ENCODE measurements around the gene ZNF219.

Gene ZNF219

GRCh38 chr14:21084396-21084795 is 14.1 kb downstream of the ZNF219 start:
- Histone ChIP-seq H3K4me3 (replicated peaks; ENCODE audit: low read depth, low read length) (no peak overlapping the region), H3K27me3 (replicated peaks; ENCODE audit: control insufficient read depth, insufficient read depth, low read length) (no peaks in the 10 kb centered on the region), H3K36me3 (ENCODE audit: control insufficient read depth, insufficient read depth, low read length) (no peaks in the 10 kb centered on the region)
- no peak for TF ChIP-seq CTCF (IDR thresholded peaks at IDR 0.05; ENCODE audit: insufficient read depth, low read length, poor library complexity, severe bottlenecking)
- no peak for DNase-seq (ENCODE audit: extremely low read depth, insufficient read length)

- H3K36me3 ChIP-seq (ENCODE audit: control insufficient read depth, insufficient read depth, low read length), result no peaks in the 10 kb centered on the region
- no peaks in the 10 kb centered on the region for H3K27me3 ChIP-seq (replicated peaks; ENCODE audit: control insufficient read depth, insufficient read depth, low read length)
- TF ChIP-seq CTCF (IDR thresholded peaks at IDR 0.05; ENCODE audit: insufficient read depth, low read length, poor library complexity, severe bottlenecking), result no peak
- DNase-seq (ENCODE audit: extremely low read depth, insufficient read length), result no peak
- H3K4me3 ChIP-seq (replicated peaks; ENCODE audit: low read depth, low read length), result no peak overlapping the region
Measured at GRCh38 chr14:21083565-21084325, 14.7 kb downstream of the ZNF219 start.

GRCh38 chr14:21081521-21082142 is 16.8 kb downstream of the ZNF219 start:
- TF ChIP-seq CTCF (IDR thresholded peaks at IDR 0.05; ENCODE audit: insufficient read depth, low read length, poor library complexity, severe bottlenecking), result no peak
- H3K36me3 ChIP-seq (ENCODE audit: control insufficient read depth, insufficient read depth, low read length), result no peaks in the 10 kb centered on the region
- no peak for DNase-seq (ENCODE audit: extremely low read depth, insufficient read length)

GRCh38 chr14:21078726-21079125 is 19.7 kb downstream of the ZNF219 start:
- no peaks in the 10 kb centered on the region for H3K27me3 ChIP-seq (replicated peaks; ENCODE audit: control insufficient read depth, insufficient read depth, low read length)
- no peak for TF ChIP-seq CTCF (IDR thresholded peaks at IDR 0.05; ENCODE audit: insufficient read depth, low read length, poor library complexity, severe bottlenecking)
- DNase-seq (ENCODE audit: extremely low read depth, insufficient read length), result no peak
- no peaks in the 10 kb centered on the region for H3K36me3 ChIP-seq (ENCODE audit: control insufficient read depth, insufficient read depth, low read length)
- no peak overlapping the region for H3K4me3 ChIP-seq (replicated peaks; ENCODE audit: low read depth, low read length)

More at GRCh38 chr14:21081521-21082142, 16.8 kb downstream of the ZNF219 start:
- H3K4me3 ChIP-seq (replicated peaks; ENCODE audit: low read depth, low read length), result no peak overlapping the region
- H3K27me3 ChIP-seq (replicated peaks; ENCODE audit: control insufficient read depth, insufficient read depth, low read length), result no peaks in the 10 kb centered on the region

GRCh38 chr14:21078287-21078686 is 20.2 kb downstream of the ZNF219 start:
- TF ChIP-seq CTCF (IDR thresholded peaks at IDR 0.05; ENCODE audit: insufficient read depth, low read length, poor library complexity, severe bottlenecking), result no peak
- no peak for DNase-seq (ENCODE audit: extremely low read depth, insufficient read length)
- no peaks in the 10 kb centered on the region for H3K27me3 ChIP-seq (replicated peaks; ENCODE audit: control insufficient read depth, insufficient read depth, low read length)
- no peak overlapping the region for H3K4me3 ChIP-seq (replicated peaks; ENCODE audit: low read depth, low read length)
- no peaks in the 10 kb centered on the region for H3K36me3 ChIP-seq (ENCODE audit: control insufficient read depth, insufficient read depth, low read length)

All from GM06990 (cell line).